ENCODE measurements around the gene TBC1D3E.
"Not testable (repeated sequence)": the region's sequence is repeated elsewhere in the genome, so short reads cannot be mapped to it uniquely, and the experiment has no call there.

The TBC1D3E gene

DNA sequence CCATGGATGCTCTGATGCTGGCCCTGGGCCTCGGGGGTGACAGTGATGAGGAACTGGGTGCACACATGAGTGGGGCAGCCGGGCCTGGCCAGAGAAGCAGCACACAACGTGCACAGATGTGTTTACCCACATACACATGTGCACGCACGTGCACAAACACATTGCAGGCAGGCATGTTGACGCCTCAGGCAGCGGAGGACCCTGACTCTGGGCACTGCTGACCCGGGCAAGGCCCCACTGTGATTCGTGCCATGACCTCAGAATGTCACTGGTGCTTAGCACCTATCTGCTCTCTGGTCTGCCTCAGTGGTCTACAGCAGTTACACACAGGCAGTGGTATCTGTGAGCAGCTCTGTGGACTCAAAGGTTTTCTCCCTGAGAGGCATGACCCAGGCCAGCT is at the start of gene TBC1D3E:
TBC1D3E (plus strand) TSS at position 301 of the 400 bp plus-strand sequence. CDS start 1,545 bp downstream, outside the sequence.
- DNase-seq (ENCODE audit: low read depth) = not testable (repeated sequence)

- DNase-seq (ENCODE audit: low read depth) = not testable (repeated sequence)
These were observed 40.4 kb upstream of the TBC1D3E start for GRCh38 chr17:38087344-38087743.

GRCh38 chr17:38088120-38088519 is 39.6 kb upstream of the TBC1D3E start:
- not testable (repeated sequence) for DNase-seq (ENCODE audit: low read depth)

DNA sequence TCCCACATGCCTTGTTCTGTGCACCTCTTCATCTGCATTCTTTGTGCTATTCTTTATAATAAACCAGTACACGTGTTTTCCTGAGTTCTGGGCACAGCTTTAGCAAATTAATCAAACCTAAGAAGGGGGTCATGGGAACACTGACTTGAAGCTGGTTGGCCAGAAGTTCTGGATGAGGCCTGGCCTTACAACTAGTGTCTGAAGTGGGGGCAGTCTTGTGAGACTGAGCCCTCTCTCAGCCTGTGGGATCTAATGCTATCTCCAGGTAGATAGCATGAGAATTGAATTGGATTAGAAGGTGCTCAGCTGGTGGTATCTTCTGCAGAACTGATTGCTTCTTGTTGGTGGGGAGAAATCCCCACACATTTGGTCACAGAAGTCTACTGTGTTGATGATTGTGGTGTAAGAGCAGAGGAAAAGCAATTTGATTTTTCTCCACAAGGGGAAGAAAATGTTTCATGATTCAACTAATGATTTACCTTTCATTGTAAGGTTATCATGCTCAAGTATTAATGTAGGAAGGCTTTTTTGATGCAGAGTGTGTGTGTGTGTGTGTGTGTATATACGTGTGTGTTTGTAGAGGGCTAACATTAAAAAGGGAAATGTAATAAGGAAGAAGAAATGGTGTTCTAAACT is 33.6 kb upstream of the TBC1D3E start:
- DNase-seq (ENCODE audit: low read depth) = not testable (repeated sequence)

GRCh38 chr17:38099262-38099661 is 28.5 kb upstream of the TBC1D3E start:
- not testable (repeated sequence) for DNase-seq (ENCODE audit: low read depth)

DNA sequence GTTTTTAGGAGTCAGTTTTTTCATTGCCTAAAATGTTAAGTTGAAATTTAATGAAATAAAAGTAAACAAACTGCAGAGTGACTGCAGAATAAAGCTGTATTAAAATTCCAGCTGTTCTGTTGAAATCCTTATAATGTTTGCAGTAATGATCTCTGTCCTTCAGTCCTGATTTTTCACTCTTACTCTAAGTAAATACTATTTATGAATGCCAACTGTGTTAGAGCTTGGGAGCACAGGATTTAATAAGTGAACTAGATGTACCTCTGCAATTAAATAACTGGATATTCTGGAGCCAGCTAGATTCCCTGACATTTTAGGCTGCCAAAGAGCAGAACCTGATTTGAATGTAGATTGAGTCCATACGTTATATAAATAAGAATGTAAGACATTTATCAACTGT is 7.9 kb upstream of the TBC1D3E start:
- DNase-seq (ENCODE audit: low read depth) = not testable (repeated sequence)

DNA sequence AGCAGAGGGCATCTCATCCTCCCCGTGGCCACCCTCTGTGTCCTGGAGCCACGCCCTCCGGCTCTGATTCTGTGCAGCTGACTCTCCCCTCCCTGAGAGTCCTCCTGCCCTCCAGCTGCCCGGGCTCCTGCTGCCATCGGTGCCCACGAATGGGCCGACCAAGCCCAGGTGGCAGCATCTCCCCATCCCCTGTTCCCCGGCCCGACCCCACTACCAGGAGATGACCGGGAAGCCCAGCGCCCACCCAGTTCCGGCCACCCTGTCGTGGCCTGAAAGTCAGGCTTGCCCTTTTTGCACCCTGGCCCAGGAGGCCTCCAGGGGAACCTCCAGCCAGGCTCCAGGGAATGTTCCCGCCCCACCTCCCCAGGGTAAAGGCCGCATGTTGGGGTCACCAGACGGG is 7.1 kb downstream of the TBC1D3E start:
- DNase-seq (ENCODE audit: low read depth) = not testable (repeated sequence)

Measured in activated T-cell treated with anti-CD3 and anti-CD28 coated beads for 1 hour (primary cell).